AG04450 (cell line): Measurements from ENCODE around the gene COTL1. TPM values are rescaled to one million over a fixed set of nuclear protein-coding genes. Genes with fewer than 3 reads are reported as not detected.

Experiments used
- CTCF ChIA-PET: fragments of 300-600, 350-600 bp; formaldehyde crosslinking; extraction: SDS; loops from one replicate; lab custom pipeline; 2022; ENCODE audit warnings: antibody characterized with exemption, inconsistent platforms; lab: Charles Lee
- POLR2A ChIA-PET: fragments of 350-600 bp; formaldehyde crosslinking; extraction: SDS; loops from one replicate; lab custom pipeline; 2021; ENCODE audit warnings: antibody characterized with exemption, inconsistent platforms; lab: Yijun Ruan, JAX
- DNase-seq: peaks from one replicate; pipeline ENCODE4 v3.0.0-alpha.2; 2011; ENCODE audit warnings: low read depth, low spot score
- H3K27ac ChIP-seq: one replicate; pipeline ENCODE4 v1.5.1; 2012; ENCODE audit warnings: low read depth, low read length, control low read depth
- H3K27me3 ChIP-seq: one replicate; pipeline ENCODE4 v1.6.0; 2012; ENCODE audit warnings: low read length; ENCODE audit not compliant: control insufficient read depth, insufficient read depth
- H3K4me3 ChIP-seq: 2 replicates; pipeline ENCODE4 v1.5.1; 2011; ENCODE audit warnings: mild to moderate bottlenecking, low read depth, low read length, control low read depth
- H3K9me3 ChIP-seq: 2 replicates; pipeline ENCODE4 v1.5.1; 2012; ENCODE audit warnings: low read length; ENCODE audit not compliant: control insufficient read depth, insufficient read depth
- polyA plus RNA-seq: library from polyadenylated mRNA; depleted of rRNA; stranded (reverse); fragments of >200 nt; gene quantifications from 2 replicates; pipeline ENCODE4 v1.2.3, GENCODE V29; 2011
- TF ChIP-seq, protein P1 (sequence below): IDR thresholded peaks from 2 replicates; pipeline ENCODE4 v1.5.1; 2011; ENCODE audit warnings: low read depth, low read length, control low read depth, inconsistent platforms

The COTL1 gene
- polyA plus RNA-seq, 1 experiment = 153 TPM

DNA sequence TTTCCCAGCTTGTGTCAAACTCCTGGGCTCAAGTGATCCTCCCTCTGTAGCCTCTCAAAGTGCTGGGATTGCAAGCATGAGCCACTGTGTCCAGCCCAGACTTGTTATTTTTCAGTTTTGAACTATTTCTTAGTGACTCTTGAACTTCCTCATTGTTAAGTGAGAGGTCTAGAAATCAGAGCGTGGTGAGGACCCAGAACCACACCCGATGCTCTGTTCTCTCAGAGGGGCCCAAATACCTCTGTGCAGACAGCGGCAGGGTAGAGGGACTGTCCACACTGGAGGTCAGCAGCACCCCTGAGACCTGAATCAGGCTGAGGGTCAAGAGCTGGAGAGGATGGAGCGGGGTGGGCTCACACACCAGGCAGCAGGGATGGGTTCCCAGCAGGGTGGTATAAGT is 65.7 kb downstream of the COTL1 start:
- CTCF ChIA-PET = interaction anchor here (1.0 to 1.6 kb wide), 2 partner anchors 41 to 48 kb away, joined by 3 read pairs; partner anchors contain the start of gene MEAK7
- peaks cover 3% of the 10 kb centered on the region; the same call in 1 of the 2 replicates for H3K9me3 ChIP-seq
- no peak for DNase-seq
- H3K4me3 ChIP-seq = no peak overlapping the region
- POLR2A ChIA-PET = no interaction called here
- no peaks in the 10 kb centered on the region for H3K27me3 ChIP-seq
- H3K27ac ChIP-seq = no peak overlapping the region
- TF ChIP-seq, protein P1, sequence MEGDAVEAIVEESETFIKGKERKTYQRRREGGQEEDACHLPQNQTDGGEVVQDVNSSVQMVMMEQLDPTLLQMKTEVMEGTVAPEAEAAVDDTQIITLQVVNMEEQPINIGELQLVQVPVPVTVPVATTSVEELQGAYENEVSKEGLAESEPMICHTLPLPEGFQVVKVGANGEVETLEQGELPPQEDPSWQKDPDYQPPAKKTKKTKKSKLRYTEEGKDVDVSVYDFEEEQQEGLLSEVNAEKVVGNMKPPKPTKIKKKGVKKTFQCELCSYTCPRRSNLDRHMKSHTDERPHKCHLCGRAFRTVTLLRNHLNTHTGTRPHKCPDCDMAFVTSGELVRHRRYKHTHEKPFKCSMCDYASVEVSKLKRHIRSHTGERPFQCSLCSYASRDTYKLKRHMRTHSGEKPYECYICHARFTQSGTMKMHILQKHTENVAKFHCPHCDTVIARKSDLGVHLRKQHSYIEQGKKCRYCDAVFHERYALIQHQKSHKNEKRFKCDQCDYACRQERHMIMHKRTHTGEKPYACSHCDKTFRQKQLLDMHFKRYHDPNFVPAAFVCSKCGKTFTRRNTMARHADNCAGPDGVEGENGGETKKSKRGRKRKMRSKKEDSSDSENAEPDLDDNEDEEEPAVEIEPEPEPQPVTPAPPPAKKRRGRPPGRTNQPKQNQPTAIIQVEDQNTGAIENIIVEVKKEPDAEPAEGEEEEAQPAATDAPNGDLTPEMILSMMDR = no peak

DNA sequence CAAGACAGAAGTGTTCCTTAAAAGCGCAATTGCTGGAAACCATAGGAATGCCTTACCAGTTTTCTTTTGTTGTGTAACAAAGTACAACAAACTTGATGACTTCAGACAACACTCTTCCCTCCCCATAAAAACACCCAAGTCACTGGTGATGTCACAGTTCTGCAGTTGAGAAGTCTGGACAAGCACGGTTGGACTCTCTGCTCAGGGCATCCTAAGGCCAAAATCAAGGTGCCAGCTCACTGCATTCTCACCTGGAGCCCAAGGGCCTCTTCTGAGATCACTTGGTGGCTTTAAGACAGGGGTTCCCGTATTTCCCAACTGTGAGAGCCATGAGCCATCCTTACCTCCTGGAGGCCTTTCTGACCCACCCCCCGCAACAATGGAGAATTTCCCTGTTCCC is 67.8 kb downstream of the COTL1 start:
- no peaks in the 10 kb centered on the region for H3K27me3 ChIP-seq
- CTCF ChIA-PET = no interaction called here
- TF ChIP-seq, protein P1 = no peak

DNA sequence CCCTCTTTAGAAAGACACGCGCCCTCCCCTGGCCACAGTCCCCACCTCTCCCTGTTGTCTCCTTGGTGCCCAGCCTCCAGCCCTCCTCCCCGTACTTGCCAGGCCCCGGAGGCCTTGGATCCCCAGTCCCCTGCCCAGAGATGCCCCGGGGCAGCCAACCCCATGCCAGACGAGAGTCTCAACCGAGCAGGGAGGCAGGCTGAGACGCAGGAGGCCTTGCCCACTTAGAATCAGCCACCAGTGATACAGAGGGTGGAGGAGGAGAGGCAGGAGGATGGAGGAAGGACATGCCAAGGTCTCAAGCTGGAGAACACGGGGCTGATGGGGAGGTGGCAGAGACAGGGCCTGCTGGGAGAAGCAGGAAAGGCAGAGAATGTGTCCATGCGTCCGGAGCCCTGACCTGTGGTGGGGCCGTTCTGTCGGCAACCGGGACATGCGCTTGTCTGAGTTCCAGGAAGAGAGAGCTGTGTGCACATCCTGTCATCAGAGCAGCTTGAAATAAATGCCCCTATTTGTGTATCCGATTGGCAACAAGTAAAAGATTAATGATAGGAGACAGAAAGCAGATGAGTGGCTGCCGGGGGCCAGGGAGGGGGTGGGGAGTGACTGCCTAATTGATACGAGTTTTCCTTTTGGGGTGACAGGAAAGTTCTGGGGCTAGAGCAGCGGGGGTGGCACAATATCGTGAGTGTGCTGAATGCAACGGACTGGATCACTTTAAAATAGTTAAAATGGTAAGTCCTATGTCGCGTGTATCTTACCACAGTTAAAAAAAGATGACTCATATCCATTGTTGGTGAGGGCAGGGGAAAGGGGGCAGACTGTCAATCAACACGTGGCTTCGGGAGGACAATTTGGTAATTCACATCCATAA is 68.7 kb downstream of the COTL1 start:
- H3K27me3 ChIP-seq = no peaks in the 10 kb centered on the region
- POLR2A ChIA-PET = no interaction called here
- CTCF ChIA-PET = no interaction called here
- H3K27ac ChIP-seq = no peak overlapping the region
- no peak overlapping the region for H3K4me3 ChIP-seq
- no peak for DNase-seq
- TF ChIP-seq, protein P1 = no peak
- peaks cover 3% of the 10 kb centered on the region; the same call in 1 of the 2 replicates for H3K9me3 ChIP-seq

More for the DNA sequence above, 67.8 kb downstream of the COTL1 start:
- Histone ChIP-seq H3K4me3 (no peak overlapping the region), H3K27ac (no peak overlapping the region), H3K9me3 (peaks cover 3% of the 10 kb centered on the region; the same call in 1 of the 2 replicates)
- DNase-seq = no peak
- POLR2A ChIA-PET = no interaction called here

DNA sequence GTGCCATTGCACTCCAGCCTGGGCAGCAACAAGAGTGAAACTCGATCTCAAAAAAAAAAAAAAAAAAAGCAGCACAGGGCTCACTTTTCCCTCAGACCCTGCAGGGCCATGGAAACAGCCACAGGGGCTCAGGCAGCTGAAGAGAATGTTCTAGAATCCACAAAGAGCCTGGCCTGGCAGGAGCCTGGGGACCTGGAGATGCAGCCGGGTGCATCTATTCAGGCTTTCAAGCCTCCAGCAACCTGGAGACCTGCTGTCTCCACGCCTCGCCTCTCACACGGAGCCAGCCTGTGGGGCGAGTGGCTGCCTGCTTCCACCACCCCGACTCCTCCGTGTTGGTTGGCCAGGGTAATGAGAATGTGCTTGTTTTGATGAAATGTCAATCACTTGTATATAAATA is 69.4 kb downstream of the COTL1 start:
- Histone ChIP-seq H3K27ac (no peak overlapping the region), H3K27me3 (no peaks in the 10 kb centered on the region), H3K4me3 (no peak overlapping the region), H3K9me3 (peaks cover 3% of the 10 kb centered on the region; the same call in 1 of the 2 replicates)
- CTCF ChIA-PET = no interaction called here
- TF ChIP-seq, protein P1 = no peak
- POLR2A ChIA-PET = interaction anchor here (0.6 kb wide), 1 partner anchor 137 kb away, joined by 3 read pairs; no protein-coding TSS in a partner anchor
- no peak for DNase-seq

DNA sequence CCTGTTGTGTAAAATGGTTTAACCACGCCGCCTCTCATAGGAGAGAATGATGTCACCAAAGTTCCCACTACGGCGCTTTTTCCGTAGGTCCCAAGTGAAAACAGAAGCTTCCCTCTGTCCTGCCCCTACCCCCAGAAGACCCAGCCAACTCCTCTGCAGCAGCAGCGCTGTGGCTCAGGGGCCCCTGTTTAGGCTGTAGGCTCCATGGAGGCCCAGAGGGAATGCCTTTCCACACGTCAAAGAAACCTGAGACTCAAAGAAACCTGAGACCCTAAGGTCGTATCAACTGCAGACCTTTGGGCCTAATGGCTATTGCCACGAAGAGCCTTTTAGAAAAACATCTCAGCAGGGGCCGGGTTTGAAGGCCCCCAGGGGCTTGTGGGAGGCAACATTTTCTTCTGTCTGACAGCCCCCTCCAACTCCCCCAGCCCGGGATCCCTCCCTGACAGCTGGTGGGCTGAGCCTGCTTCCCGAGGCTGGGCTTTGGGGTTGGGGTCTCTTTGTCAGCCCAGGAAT is 70.3 kb downstream of the COTL1 start:
- no peak for DNase-seq
- H3K4me3 ChIP-seq = no peak overlapping the region
- no peak overlapping the region for H3K27ac ChIP-seq
- H3K27me3 ChIP-seq = no peaks in the 10 kb centered on the region
- TF ChIP-seq, protein P1 = no peak
- ChIA-PET CTCF (no interaction called here), POLR2A (interaction anchor here (0.6 kb wide), 1 partner anchor 137 kb away, joined by 3 read pairs; no protein-coding TSS in a partner anchor)
- H3K9me3 ChIP-seq = peaks cover 3% of the 10 kb centered on the region; the same call in 1 of the 2 replicates
